SK-N-SH treated with all-trans-retinoic acid at 6 μM for 48 hours (cell line): ENCODE measurements around the gene DDX54.

Experiments
- ATAC-seq: fragments of 200-7000 bp; cut with Tn5 transposase; 3 replicates; pipeline ENCODE4 v1.9.1; 2020; ENCODE audit warnings: mild to moderate bottlenecking, moderate library complexity
- ARNTL ChIP-seq: fragments of 450-650 bp; formaldehyde crosslinking; IDR thresholded peaks from 2 replicates; pipeline ENCODE4 v1.5.0; 2020; ENCODE audit warnings: low read depth, mild to moderate bottlenecking, moderate library complexity, borderline replicate concordance
- BACH2 ChIP-seq: fragments of 250-450 bp; sonication (Bioruptor Pico); IDR thresholded peaks from 2 replicates; pipeline ENCODE4 v1.9.0; 2021; ENCODE audit warnings: mild to moderate bottlenecking, borderline replicate concordance
- CSDC2 ChIP-seq: fragments of 250-450 bp; sonication (Bioruptor Pico); IDR thresholded peaks from 2 replicates; pipeline ENCODE4 v1.5.0; 2020; ENCODE audit warnings: mild to moderate bottlenecking, moderate library complexity
- ESRRG ChIP-seq: fragments of 250-450 bp; sonication (Bioruptor Pico); IDR thresholded peaks from 2 replicates; pipeline ENCODE4 v1.6.1; 2021; ENCODE audit warnings: mild to moderate bottlenecking
- ISL1 ChIP-seq: fragments of 250-450 bp; sonication (Bioruptor Pico); IDR thresholded peaks from 2 replicates; pipeline ENCODE4 v2.1.2; 2022; ENCODE audit warnings: mild to moderate bottlenecking, moderate library complexity
- OSR1 ChIP-seq: fragments of 250-450 bp; sonication (Bioruptor Pico); IDR thresholded peaks from 2 replicates; pipeline ENCODE4 v1.8.0; 2022; ENCODE audit warnings: moderate library complexity, mild to moderate bottlenecking, inconsistent platforms
- RARB ChIP-seq: fragments of 250-450 bp; sonication (Bioruptor Pico); IDR thresholded peaks from 2 replicates; pipeline ENCODE4 v1.8.0; 2021; ENCODE audit warnings: mild to moderate bottlenecking, moderate library complexity
- SNAI2 ChIP-seq: fragments of 250-450 bp; sonication (Bioruptor Pico); IDR thresholded peaks from 2 replicates; pipeline ENCODE4 v1.5.0; 2020; ENCODE audit warnings: mild to moderate bottlenecking, moderate library complexity
- TCF4 ChIP-seq: fragments of 250-450 bp; sonication (Bioruptor Pico); IDR thresholded peaks from 2 replicates; pipeline ENCODE4 v1.8.0; 2021; ENCODE audit warnings: mild to moderate bottlenecking, moderate library complexity, borderline replicate concordance
- TOX ChIP-seq: fragments of 250-450 bp; sonication (Bioruptor Pico); IDR thresholded peaks from 2 replicates; pipeline ENCODE4 v1.8.0; 2021; ENCODE audit warnings: mild to moderate bottlenecking, moderate library complexity, borderline replicate concordance
- TSHZ2 ChIP-seq: fragments of 250-450 bp; sonication (Bioruptor Pico); IDR thresholded peaks from 2 replicates; pipeline ENCODE4 v1.5.0; 2020; ENCODE audit warnings: mild to moderate bottlenecking, moderate library complexity
- ZFP3 ChIP-seq: fragments of 250-450 bp; sonication (Bioruptor Pico); IDR thresholded peaks from 2 replicates; pipeline ENCODE4 v1.5.0; 2020; ENCODE audit warnings: mild to moderate bottlenecking, moderate library complexity
- ZFP30 ChIP-seq: fragments of 450-650 bp; formaldehyde crosslinking; IDR thresholded peaks from 2 replicates; pipeline ENCODE4 v1.5.0; 2022; ENCODE audit warnings: mild to moderate bottlenecking, moderate library complexity
- ZNF565 ChIP-seq: fragments of 450-650 bp; formaldehyde crosslinking; conservative IDR thresholded peaks from 2 replicates; pipeline ENCODE4 v1.5.0; 2020; ENCODE audit warnings: low read depth, mild to moderate bottlenecking, moderate library complexity
- ZNF70 ChIP-seq: fragments of 450-650 bp; formaldehyde crosslinking; IDR thresholded peaks from 2 replicates; pipeline ENCODE4 v1.5.0; 2020; ENCODE audit warnings: mild to moderate bottlenecking, moderate library complexity
- TF ChIP-seq, protein P1 (sequence below): fragments of 250-450 bp; sonication (Bioruptor Pico); IDR thresholded peaks from 2 replicates; pipeline ENCODE4 v1.8.0; 2021; ENCODE audit warnings: low read depth, mild to moderate bottlenecking, moderate library complexity, borderline replicate concordance
- TF ChIP-seq, protein P2 (sequence below): fragments of 250-450 bp; sonication (Bioruptor Pico); IDR thresholded peaks from 2 replicates; pipeline ENCODE4 v1.5.1; 2021; ENCODE audit warnings: mild to moderate bottlenecking, moderate library complexity

Gene DDX54

GRCh38 chr12:113134521-113134951, 50.7 kb downstream of the DDX54 start (continued):
- TF ChIP-seq TSHZ2 (CRISPR knock-in tag) (no peak), ARNTL (no peak), ZNF565 (CRISPR knock-in tag) (no peak), OSR1 (CRISPR knock-in tag) (no peak), BACH2 (CRISPR knock-in tag) (no peak)
- TF ChIP-seq, protein P1, sequence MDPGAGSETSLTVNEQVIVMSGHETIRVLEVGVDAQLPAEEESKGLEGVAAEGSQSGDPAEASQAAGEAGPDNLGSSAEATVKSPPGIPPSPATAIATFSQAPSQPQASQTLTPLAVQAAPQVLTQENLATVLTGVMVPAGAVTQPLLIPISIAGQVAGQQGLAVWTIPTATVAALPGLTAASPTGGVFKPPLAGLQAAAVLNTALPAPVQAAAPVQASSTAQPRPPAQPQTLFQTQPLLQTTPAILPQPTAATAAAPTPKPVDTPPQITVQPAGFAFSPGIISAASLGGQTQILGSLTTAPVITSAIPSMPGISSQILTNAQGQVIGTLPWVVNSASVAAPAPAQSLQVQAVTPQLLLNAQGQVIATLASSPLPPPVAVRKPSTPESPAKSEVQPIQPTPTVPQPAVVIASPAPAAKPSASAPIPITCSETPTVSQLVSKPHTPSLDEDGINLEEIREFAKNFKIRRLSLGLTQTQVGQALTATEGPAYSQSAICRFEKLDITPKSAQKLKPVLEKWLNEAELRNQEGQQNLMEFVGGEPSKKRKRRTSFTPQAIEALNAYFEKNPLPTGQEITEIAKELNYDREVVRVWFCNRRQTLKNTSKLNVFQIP: no peak
- TF ChIP-seq, all 23 proteins: peak for 0

GRCh38 chr12:113134071-113134470, 51.2 kb downstream of the DDX54 start:
- TF ChIP-seq BACH2 (CRISPR knock-in tag) (no peak), ZFP3 (CRISPR knock-in tag) (no peak), TCF4 (no peak), CSDC2 (CRISPR knock-in tag) (no peak), OSR1 (CRISPR knock-in tag) (no peak), ISL1 (CRISPR knock-in tag) (no peak), ZNF70 (CRISPR knock-in tag) (no peak), ZFP30 (CRISPR knock-in tag) (no peak)
- TF ChIP-seq, protein P2, sequence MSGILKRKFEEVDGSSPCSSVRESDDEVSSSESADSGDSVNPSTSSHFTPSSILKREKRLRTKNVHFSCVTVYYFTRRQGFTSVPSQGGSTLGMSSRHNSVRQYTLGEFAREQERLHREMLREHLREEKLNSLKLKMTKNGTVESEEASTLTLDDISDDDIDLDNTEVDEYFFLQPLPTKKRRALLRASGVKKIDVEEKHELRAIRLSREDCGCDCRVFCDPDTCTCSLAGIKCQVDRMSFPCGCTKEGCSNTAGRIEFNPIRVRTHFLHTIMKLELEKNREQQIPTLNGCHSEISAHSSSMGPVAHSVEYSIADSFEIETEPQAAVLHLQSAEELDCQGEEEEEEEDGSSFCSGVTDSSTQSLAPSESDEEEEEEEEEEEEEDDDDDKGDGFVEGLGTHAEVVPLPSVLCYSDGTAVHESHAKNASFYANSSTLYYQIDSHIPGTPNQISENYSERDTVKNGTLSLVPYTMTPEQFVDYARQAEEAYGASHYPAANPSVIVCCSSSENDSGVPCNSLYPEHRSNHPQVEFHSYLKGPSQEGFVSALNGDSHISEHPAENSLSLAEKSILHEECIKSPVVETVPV (CRISPR knock-in tag): no peak
- ATAC-seq: no peak

DNA sequence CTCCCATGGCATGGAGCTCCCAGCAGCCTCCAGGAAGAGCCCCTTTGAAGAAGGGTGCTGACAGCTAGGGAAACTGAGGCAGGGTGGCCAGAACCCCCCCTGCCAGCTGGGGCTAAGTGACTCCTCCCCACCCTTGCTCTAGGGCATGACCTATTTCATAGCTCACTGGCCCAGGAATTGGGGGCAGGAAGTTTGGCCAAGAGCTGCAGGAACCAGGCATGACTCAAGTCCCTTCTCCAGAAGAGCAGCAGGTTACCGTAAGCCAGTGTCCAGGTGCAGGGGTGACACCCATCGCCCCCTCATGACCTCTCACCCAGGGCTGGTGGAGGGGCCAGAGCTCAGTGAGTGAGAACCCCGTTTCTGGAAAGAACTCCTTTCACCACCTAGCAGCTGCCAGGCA, 51.6 kb downstream of the DDX54 start:
- TF ChIP-seq ZFP3 (CRISPR knock-in tag): no peak
- TF ChIP-seq RARB (CRISPR knock-in tag): no peak
- no peak for TF ChIP-seq TOX (CRISPR knock-in tag)
- no peak for TF ChIP-seq ESRRG (CRISPR knock-in tag)
- TF ChIP-seq TSHZ2 (CRISPR knock-in tag): no peak
- TF ChIP-seq ZFP30 (CRISPR knock-in tag): no peak
- ATAC-seq: no peak

DNA sequence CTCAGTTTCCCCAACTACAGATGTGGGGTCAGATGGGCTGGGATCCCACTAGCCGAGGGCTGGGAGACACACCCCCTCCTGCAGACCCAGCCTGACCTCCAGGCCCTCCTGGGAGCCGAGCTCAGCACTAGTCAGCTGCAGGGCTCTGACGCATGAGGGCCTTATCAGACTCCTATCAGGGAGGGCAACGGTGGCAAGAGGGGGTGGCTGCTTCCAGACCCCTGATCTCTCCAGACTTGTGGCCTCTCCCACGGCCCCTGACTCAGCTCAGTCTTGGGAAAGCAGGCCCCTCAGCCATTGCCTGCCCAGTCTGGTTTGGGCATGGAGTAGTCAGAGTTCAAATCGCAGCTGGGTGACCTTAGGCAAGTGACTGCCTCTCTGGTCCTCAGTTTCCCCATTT, 52.2 kb downstream of the DDX54 start:
- TF ChIP-seq SNAI2: no peak
- no peak for TF ChIP-seq TSHZ2 (CRISPR knock-in tag)
- no peak for TF ChIP-seq ZFP30 (CRISPR knock-in tag)
- TF ChIP-seq CSDC2 (CRISPR knock-in tag): no peak
- no peak for TF ChIP-seq ISL1 (CRISPR knock-in tag)
- no peak for TF ChIP-seq BACH2 (CRISPR knock-in tag)
- TF ChIP-seq, protein P2 (CRISPR knock-in tag): no peak
- TF ChIP-seq RARB (CRISPR knock-in tag): no peak
- no peak for ATAC-seq
